Fibroblast of the aortic adventitia (primary cell): Measurements from ENCODE around the gene DTNB. TPM values are rescaled to one million over a fixed set of nuclear protein-coding genes. Genes with fewer than 3 reads are reported as not detected.
A peak's percentile ranks its signal among the peaks of the same experiment; 100 is the strongest.

Source experiments
- DNase-seq: peaks from one replicate; pipeline ENCODE4 v3.0.0-alpha.2; 2010; ENCODE audit warnings: low read depth
- H3K4me3 ChIP-seq: 2 replicates; pipeline ENCODE4 v1.5.1; 2011; ENCODE audit warnings: low read depth, mild to moderate bottlenecking, control low read depth, low read length, moderate library complexity
- CTCF ChIP-seq: IDR thresholded peaks from 2 replicates; pipeline ENCODE4 v1.5.1; 2011; ENCODE audit warnings: mild to moderate bottlenecking, low read length, control low read depth, inconsistent platforms; ENCODE audit not compliant: insufficient read depth
- total RNA-seq: library from RNA; depleted of rRNA; stranded (reverse); fragments of >200 nt; gene quantifications from 2 replicates; pipeline ENCODE4 v1.2.3, GENCODE V29; 2012; ENCODE audit warnings: low replicate concordance

DTNB gene
- total RNA-seq, 1 donor = 11.7 TPM

GRCh38 chr2:25454824-25455611 lies 218.4 kb downstream of the DTNB start:
- no peak for DNase-seq
- H3K4me3 ChIP-seq = no peak overlapping the region
- TF ChIP-seq CTCF = no peak

DNA sequence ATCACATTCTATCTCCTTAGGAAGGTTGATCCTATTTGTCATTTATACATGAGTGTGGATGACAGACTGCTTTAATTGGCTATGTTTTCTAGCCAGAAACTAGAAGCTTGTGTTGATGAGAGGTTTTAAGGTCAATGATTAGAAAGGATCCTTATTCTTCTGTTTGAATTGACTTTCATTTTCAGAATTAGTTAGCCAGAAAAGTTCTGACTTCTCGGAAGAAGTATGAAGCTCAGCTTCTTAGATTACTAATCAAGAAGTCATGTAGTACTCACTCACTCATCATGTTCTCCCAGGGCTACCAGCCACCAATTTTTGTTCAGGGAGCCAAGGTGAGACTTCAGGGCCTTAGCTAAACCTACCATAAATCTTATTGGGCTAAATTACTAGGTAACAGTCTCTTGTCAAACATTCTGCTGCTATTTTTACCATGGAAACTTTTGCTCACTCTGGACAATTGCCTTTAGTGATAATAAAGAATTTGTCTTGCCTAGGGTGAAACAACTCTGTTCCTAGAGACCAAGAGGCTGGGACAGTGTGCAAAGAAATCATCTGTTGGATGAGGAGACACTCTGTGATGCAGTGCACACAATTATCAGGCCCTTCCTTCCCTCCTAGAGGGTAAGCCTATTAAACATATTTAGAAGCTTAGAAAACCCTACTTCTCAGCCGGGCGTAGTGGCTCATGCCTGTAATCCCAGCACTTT lies 220.0 kb downstream of the DTNB start:
- H3K4me3 ChIP-seq = no peak overlapping the region
- TF ChIP-seq CTCF = no peak
- DNase-seq = peak; percentile 33

GRCh38 chr2:25448808-25449207 lies 224.6 kb downstream of the DTNB start:
- H3K4me3 ChIP-seq = no peak overlapping the region
- TF ChIP-seq CTCF = no peak
- DNase-seq = no peak

GRCh38 chr2:25447018-25447417 lies 226.4 kb downstream of the DTNB start:
- H3K4me3 ChIP-seq = no peak overlapping the region
- no peak for TF ChIP-seq CTCF
- DNase-seq = no peak

DNA sequence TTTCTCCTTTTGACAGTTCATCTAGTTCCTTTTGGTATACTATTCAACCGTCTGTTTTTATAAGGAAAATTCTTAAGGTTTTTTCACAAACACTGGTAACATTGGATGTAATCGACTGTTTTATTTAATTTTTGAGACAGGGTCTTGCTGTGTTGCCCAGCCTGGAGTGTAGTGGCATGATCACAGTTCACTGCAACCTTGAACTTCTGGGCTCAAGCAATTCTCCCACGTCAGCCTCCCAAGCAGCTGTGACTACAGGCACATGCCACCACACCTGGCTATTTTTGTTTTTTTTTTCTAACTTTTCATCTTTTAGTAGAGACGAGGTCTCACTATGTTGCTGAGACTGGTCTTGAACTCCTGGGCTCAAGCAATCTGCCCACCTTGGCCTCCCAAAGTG lies 227.3 kb downstream of the DTNB start:
- no peak for TF ChIP-seq CTCF
- no peak for DNase-seq

GRCh38 chr2:25445464-25445863 lies 227.9 kb downstream of the DTNB start:
- TF ChIP-seq CTCF = no peak
- no peak overlapping the region for H3K4me3 ChIP-seq
- no peak for DNase-seq

More for the DNA sequence above, 227.3 kb downstream of the DTNB start:
- H3K4me3 ChIP-seq = no peak overlapping the region
